IMR-90 (cell line): ENCODE measurements around the gene MTHFD2L. TPM values are rescaled to one million over a fixed set of nuclear protein-coding genes. Genes with fewer than 3 reads are reported as not detected.
A peak's percentile ranks its signal among the peaks of the same experiment; 100 is the strongest.

Experiments
- ATAC-seq: fragments of 200-7000 bp; cut with Tn5 transposase; 2 replicates; pipeline ENCODE4 v1.9.1; 2020; ENCODE audit warnings: low read depth, mild to moderate bottlenecking, moderate library complexity
- BruUV-seq: library from RNA; stranded (reverse); fragments of 400-500 nt; replicated peaks from 2 replicates; lab custom pipeline; 2021; lab: Mats Ljungman, UMichigan
- CTCF ChIA-PET: fragments of 300-600 bp; formaldehyde crosslinking; extraction: SDS; loops from one replicate; lab custom pipeline; 2021; ENCODE audit warnings: antibody characterized with exemption; lab: Yijun Ruan, JAX
- POLR2A ChIA-PET: fragments of 300-600 bp; sonication (Branson Sonifier 250); formaldehyde crosslinking; loops from one replicate; lab custom pipeline; 2022; ENCODE audit warnings: antibody characterized with exemption; ENCODE audit not compliant: unreplicated experiment; lab: Charles Lee
- DNase-seq: peaks from one replicate; pipeline ENCODE4 v3.0.0; 2013
- H2AFZ ChIP-seq: replicated peaks from 2 replicates; pipeline ENCODE3; 2013; ENCODE audit warnings: low read length, mild to moderate bottlenecking; ENCODE audit not compliant: poor library complexity
- H2AK5ac ChIP-seq: 2 replicates; pipeline ENCODE4 v1.6.1; 2013; ENCODE audit warnings: low read depth, low read length, inconsistent platforms
- H2AK9ac ChIP-seq: replicated peaks from 2 replicates; pipeline ENCODE3; 2013; ENCODE audit warnings: mild to moderate bottlenecking, low read depth, low read length, moderate library complexity; ENCODE audit not compliant: poor library complexity
- H2BK120ac ChIP-seq: 2 replicates; pipeline ENCODE4 v1.6.1; 2013; ENCODE audit warnings: low read depth, low read length, inconsistent platforms
- H2BK15ac ChIP-seq: 3 replicates; pipeline ENCODE4 v1.6.1; 2013; ENCODE audit warnings: low read depth, low read length, inconsistent platforms
- H2BK20ac ChIP-seq: 2 replicates; pipeline ENCODE4 v1.6.1; 2013; ENCODE audit warnings: low read depth, mild to moderate bottlenecking, inconsistent platforms, low read length, moderate library complexity
- H2BK5ac ChIP-seq: 2 replicates; pipeline ENCODE4 v1.6.1; 2013; ENCODE audit warnings: mild to moderate bottlenecking, low read depth, low read length, inconsistent platforms; ENCODE audit not compliant: poor library complexity, severe bottlenecking
- H3K14ac ChIP-seq: replicated peaks from 2 replicates; pipeline ENCODE4 v1.6.1; 2013; ENCODE audit warnings: low read depth, low read length, inconsistent platforms
- H3K18ac ChIP-seq: 2 replicates; pipeline ENCODE4 v1.6.1; 2013; ENCODE audit warnings: low read depth, low read length, control low read depth
- H3K23ac ChIP-seq: 2 replicates; pipeline ENCODE4 v1.6.1; 2013; ENCODE audit warnings: low read depth, low read length, inconsistent platforms
- H3K27ac ChIP-seq: 2 replicates; pipeline ENCODE4 v1.5.1; 2013; ENCODE audit warnings: mild to moderate bottlenecking, control low read depth, low read length; ENCODE audit not compliant: insufficient read depth
- H3K27me3 ChIP-seq: 2 replicates; pipeline ENCODE4 v1.6.1; 2013; ENCODE audit warnings: low read length; ENCODE audit not compliant: control insufficient read depth, insufficient read depth
- H3K36me3 ChIP-seq: 2 replicates; pipeline ENCODE4 v1.6.1; 2013; ENCODE audit warnings: low read length, mixed read lengths; ENCODE audit not compliant: control insufficient read depth, insufficient read depth
- H3K4ac ChIP-seq: 2 replicates; pipeline ENCODE4 v1.6.1; 2013; ENCODE audit warnings: low read depth, low read length, inconsistent platforms
- H3K4me1 ChIP-seq: 2 replicates; pipeline ENCODE4 v1.6.1; 2013; ENCODE audit warnings: low read length, mixed read lengths; ENCODE audit not compliant: control insufficient read depth, insufficient read depth
- H3K4me2 ChIP-seq: 2 replicates; pipeline ENCODE4 v1.6.1; 2013; ENCODE audit warnings: low read depth, mild to moderate bottlenecking, control low read depth, low read length, moderate library complexity
- H3K4me3 ChIP-seq: 2 replicates; pipeline ENCODE4 v1.5.1; 2013; ENCODE audit warnings: low read depth, mild to moderate bottlenecking, control low read depth, low read length, moderate library complexity; ENCODE audit not compliant: insufficient read depth
- H3K56ac ChIP-seq: 2 replicates; pipeline ENCODE4 v1.6.1; 2013; ENCODE audit warnings: low read length, inconsistent platforms; ENCODE audit not compliant: insufficient read depth; ENCODE audit errors: extremely low read depth
- H3K79me1 ChIP-seq, 2 experiments: 2 replicates each; pipeline ENCODE4 v1.6.1; 2013; ENCODE audit warnings: low read length in 2 of 2, inconsistent platforms in 1 of 2, low read depth in 1 of 2
- H3K9ac ChIP-seq: 2 replicates; pipeline ENCODE4 v1.6.1; 2013; ENCODE audit warnings: low read depth, low read length, control low read depth
- H3K9me1 ChIP-seq: 2 replicates; pipeline ENCODE4 v1.6.1; 2013; ENCODE audit warnings: low read length, inconsistent platforms; ENCODE audit not compliant: insufficient read depth
- H3K9me3 ChIP-seq: 2 replicates; pipeline ENCODE4 v1.6.1; 2013; ENCODE audit warnings: low read length; ENCODE audit not compliant: control insufficient read depth, insufficient read depth
- H4K20me1 ChIP-seq: 2 replicates; pipeline ENCODE4 v1.6.1; 2013; ENCODE audit warnings: low read length, inconsistent platforms; ENCODE audit not compliant: insufficient read depth
- H4K5ac ChIP-seq: 2 replicates; pipeline ENCODE4 v1.6.1; 2013; ENCODE audit warnings: mild to moderate bottlenecking, low read depth, low read length, control low read depth
- H4K8ac ChIP-seq, 2 experiments: 2 replicates each; pipeline ENCODE4 v1.6.1; 2013; ENCODE audit warnings: low read depth in 2 of 2, low read length in 2 of 2, control low read depth in 1 of 2, inconsistent platforms in 1 of 2
- H4K91ac ChIP-seq: 2 replicates; pipeline ENCODE4 v1.6.1; 2013; ENCODE audit warnings: low read depth, low read length, inconsistent platforms; ENCODE audit not compliant: insufficient read depth
- BHLHE40 ChIP-seq: fragments of 150-350 bp; IDR thresholded peaks from 2 replicates; pipeline ENCODE4 v1.6.1; 2016; ENCODE audit warnings: mild to moderate bottlenecking, low read depth, low read length
- ELK1 ChIP-seq: fragments of 150-350 bp; IDR thresholded peaks from 2 replicates; pipeline ENCODE4 v1.6.1; 2016; ENCODE audit warnings: low read depth, mild to moderate bottlenecking, low read length, moderate library complexity, borderline replicate concordance
- MAFK ChIP-seq: IDR thresholded peaks from 2 replicates; pipeline ENCODE4 v1.6.1; 2012; ENCODE audit warnings: low read depth, low read length, improper control_type of control experiment
- MAZ ChIP-seq: IDR thresholded peaks from 2 replicates; pipeline ENCODE4 v1.6.1; 2012; ENCODE audit warnings: low read depth, mild to moderate bottlenecking, low read length, improper control_type of control experiment, moderate library complexity, borderline replicate concordance
- MXI1 ChIP-seq: IDR thresholded peaks from 2 replicates; pipeline ENCODE4 v1.6.1; 2012; ENCODE audit warnings: low read depth, mild to moderate bottlenecking, low read length, moderate library complexity, borderline replicate concordance
- NFE2L2 ChIP-seq: fragments of 150-350 bp; IDR thresholded peaks from 2 replicates; pipeline ENCODE4 v1.6.1; 2016; ENCODE audit warnings: low read depth, mild to moderate bottlenecking, low read length
- POLR2A ChIP-seq: IDR thresholded peaks from 2 replicates; pipeline ENCODE4 v1.6.1; 2012; ENCODE audit warnings: mild to moderate bottlenecking, low read depth, low read length
- RAD21 ChIP-seq: IDR thresholded peaks from 2 replicates; pipeline ENCODE4 v1.6.1; 2012; ENCODE audit warnings: low read length, improper control_type of control experiment
- RCOR1 ChIP-seq: IDR thresholded peaks from 2 replicates; pipeline ENCODE4 v1.6.1; 2012; ENCODE audit warnings: mild to moderate bottlenecking, low read length, improper control_type of control experiment; ENCODE audit not compliant: insufficient replicate concordance
- RFX5 ChIP-seq: IDR thresholded peaks from 2 replicates; pipeline ENCODE4 v1.8.0; 2012; ENCODE audit warnings: low read depth, mild to moderate bottlenecking, low read length, moderate library complexity
- SMC3 ChIP-seq: fragments of 150-350 bp; IDR thresholded peaks from 2 replicates; pipeline ENCODE4 v1.6.1; 2016; ENCODE audit warnings: low read depth, mild to moderate bottlenecking, antibody characterized with exemption, low read length, moderate library complexity
- USF2 ChIP-seq: fragments of 150-350 bp; IDR thresholded peaks from 2 replicates; pipeline ENCODE4 v1.6.1; 2017; ENCODE audit warnings: mild to moderate bottlenecking, antibody characterized with exemption, low read length, low read depth
- dilution Hi-C: fragments of 300-500 bp; cut with HindIII; formaldehyde crosslinking; loops from one replicate; pipeline ENCODE4 v1.14.3; 2018; ENCODE audit warnings: low sequenced_read_pairs; ENCODE audit not compliant: unreplicated experiment
- in situ Hi-C: fragments of 300-500 bp; cut with MboI; formaldehyde crosslinking; loops from 3 replicates; pipeline ENCODE4 v1.14.3; 2019; ENCODE audit warnings: low sequenced_read_pairs, inconsistent platforms, mixed read lengths
- intact Hi-C: fragments of 100-400 bp; cut with micrococcal nuclease; formaldehyde crosslinking; loops from 2 replicates; pipeline ENCODE4 v1.10.0; 2022
- polyA plus RNA-seq, 3 experiments: library from polyadenylated mRNA; depleted of rRNA; stranded (reverse); fragments of >200 nt; gene quantifications; 2 replicates each; pipeline ENCODE4 v1.2.3, GENCODE V29; 2012; ENCODE audit warnings: low replicate concordance in 1 of 3
- total RNA-seq: library from RNA; depleted of rRNA; stranded (reverse); fragments of >200 nt; gene quantifications from 2 replicates; pipeline ENCODE4 v1.2.3, GENCODE V29; 2012

The MTHFD2L gene
- total and polyA plus RNA-seq, 2 of the 4 experiments (the other 2 are of a cell fraction) = 2.8 to 4.3 TPM

DNA sequence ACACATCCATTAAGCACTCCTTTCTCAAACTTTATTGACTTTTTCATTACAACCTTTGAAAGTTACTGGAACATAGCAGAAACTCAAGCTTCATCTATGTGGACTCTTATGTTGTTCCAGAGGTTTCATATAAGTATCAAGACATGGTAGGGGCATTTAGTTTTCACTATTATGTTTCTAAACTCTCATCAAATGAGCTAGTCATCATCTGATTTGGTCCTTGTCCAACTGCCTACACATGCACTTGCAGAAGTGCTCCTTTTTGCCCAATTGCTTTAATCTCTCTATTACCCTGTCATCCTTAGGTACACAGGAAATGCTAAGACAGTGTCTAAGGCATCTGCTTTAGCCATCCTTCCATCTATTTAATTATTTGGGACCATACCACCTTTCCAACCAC is 108.2 kb downstream of the MTHFD2L start:
- Histone ChIP-seq H3K4ac (no peak overlapping the region), H3K56ac (no peak overlapping the region), H2BK5ac (no peak overlapping the region), H2AK5ac (no peak overlapping the region), H2BK20ac (no peak overlapping the region), H3K79me1 (no peaks in the 10 kb centered on the region), H4K8ac (no peak overlapping the region), H4K20me1 (no peaks in the 10 kb centered on the region), H3K4me2 (no peak overlapping the region), H4K91ac (no peak overlapping the region), H4K5ac (no peak overlapping the region), H3K9me1 (no peaks in the 10 kb centered on the region; the same call in 1 of the 2 replicates), H2BK15ac (no peak overlapping the region), H2BK120ac (no peak overlapping the region), H3K9ac (no peak overlapping the region), H2AK9ac (no peak overlapping the region), H3K23ac (no peak overlapping the region), H2AFZ (no peak overlapping the region), H3K4me1 (no peaks in the 10 kb centered on the region), H3K9me3 (no peaks in the 10 kb centered on the region), H3K27me3 (no peaks in the 10 kb centered on the region), H3K14ac (no peak overlapping the region), H3K36me3 (no peaks in the 10 kb centered on the region), H3K27ac (no peak overlapping the region), H3K4me3 (no peak overlapping the region), H3K18ac (no peak overlapping the region)
- DNase-seq = peak; percentile 18
- intact Hi-C loops = no loop called here
- CTCF ChIA-PET = interaction anchor here (0.9 kb wide), 1 partner anchor 11 kb away, joined by 3 read pairs; no protein-coding TSS in a partner anchor
- no peak for ATAC-seq
- in situ Hi-C loops = no loop called here
- BruUV-seq = no TSS peak
- dilution Hi-C loops = no loop called here
- TF ChIP-seq USF2 = no peak
- TF ChIP-seq SMC3 = no peak
- TF ChIP-seq MAFK = no peak
- no peak for TF ChIP-seq MXI1
- no peak for TF ChIP-seq NFE2L2
- TF ChIP-seq ELK1 = no peak
- TF ChIP-seq POLR2A = no peak
- TF ChIP-seq RCOR1 = no peak
- TF ChIP-seq RAD21 = no peak
- no peak for TF ChIP-seq MAZ
- no peak for TF ChIP-seq BHLHE40
- TF ChIP-seq RFX5 = no peak
- POLR2A ChIA-PET = no interaction called here
